HepG2 (cell line): ENCODE measurements around the gene KCNQ1OT1. TPM values are rescaled to one million over a fixed set of nuclear protein-coding genes. Genes with fewer than 3 reads are reported as not detected.

Source experiments
- EHMT2 ChIP-seq: fragments of 200-600 bp; sonication (generic); IDR thresholded peaks from 2 replicates; pipeline ENCODE4 v1.7.0; 2017; ENCODE audit warnings: antibody characterized with exemption, low read depth, low read length, borderline replicate concordance
- HDAC6 ChIP-seq: fragments of 200-600 bp; sonication (generic); IDR thresholded peaks from 2 replicates; pipeline ENCODE4 v1.7.0; 2017; ENCODE audit warnings: mild to moderate bottlenecking, antibody characterized with exemption, low read length, low read depth
- SP4 ChIP-seq: sonication (generic); formaldehyde crosslinking; IDR thresholded peaks from 2 replicates; pipeline ENCODE4 v1.8.1; 2023; ENCODE audit warnings: mild to moderate bottlenecking, missing genetic modification reagents
- ZNF205 ChIP-seq: IDR thresholded peaks from 2 replicates; pipeline ENCODE4 v1.6.1; 2018; ENCODE audit warnings: missing biosample characterization, missing genetic modification reagents
- ZNF567 ChIP-seq: sonication (generic); formaldehyde crosslinking; IDR thresholded peaks from 2 replicates; pipeline ENCODE4 v1.8.1; 2023; ENCODE audit warnings: mild to moderate bottlenecking, missing genetic modification reagents, borderline replicate concordance
- polyA plus RNA-seq, 8 experiments: library from polyadenylated mRNA; depleted of rRNA in 3 of 8; stranded (reverse) in 7 of 8; unstranded in 1 of 8; fragments of >200 nt; fragmentation: Illumina TruSeq in 4 of 8; extraction: Trizol in 4 of 8; gene quantifications; 2 replicates each; pipeline versions ENCODE4 v1.2.1 to v1.2.3, GENCODE V29; 2011 to 2016; ENCODE audit warnings: low read depth in 4 of 8, missing spikeins in 1 of 8, mixed read lengths in 1 of 8; ENCODE audit not compliant: insufficient read depth in 1 of 8
- total RNA-seq, 5 experiments: library from RNA; depleted of rRNA; stranded (reverse); fragments of >200 nt; fragmentation: Illumina TruSeq; extraction: Trizol; gene quantifications; 2 replicates each; pipeline ENCODE4 v1.2.3, GENCODE V29; 2016; ENCODE audit warnings: low read depth in 1 of 5
- TF ChIP-seq, protein P1 (sequence below), 2 experiments: fragments of 450-650 bp in 1 of 2; sonication (generic) in 1 of 2; formaldehyde crosslinking; IDR thresholded peaks; 2 replicates each; pipeline versions ENCODE4 v1.5.0 to v1.8.0; 2020 to 2022; ENCODE audit warnings: mild to moderate bottlenecking in 1 of 2, missing genetic modification reagents in 1 of 2
- TF ChIP-seq, protein P2 (sequence below): sonication (generic); formaldehyde crosslinking; IDR thresholded peaks from 2 replicates; pipeline ENCODE4 v1.5.1; 2020; ENCODE audit warnings: missing genetic modification reagents, mild to moderate bottlenecking, borderline replicate concordance
- TF ChIP-seq, protein P3 (sequence below): sonication (generic); formaldehyde crosslinking; IDR thresholded peaks from 2 replicates; pipeline ENCODE4 v1.4.0; 2020; ENCODE audit warnings: missing genetic modification reagents, borderline replicate concordance
- TF ChIP-seq, protein P4 (sequence below): sonication (generic); formaldehyde crosslinking; IDR thresholded peaks from 2 replicates; pipeline ENCODE4 v1.4.0; 2020; ENCODE audit warnings: missing genetic modification reagents, borderline replicate concordance
- TF ChIP-seq, protein P5 (sequence below): sonication (generic); formaldehyde crosslinking; IDR thresholded peaks from 2 replicates; pipeline ENCODE4 v1.9.0; 2022; ENCODE audit warnings: low read depth, missing genetic modification reagents
- TF ChIP-seq, protein P6 (sequence below): sonication (generic); formaldehyde crosslinking; IDR thresholded peaks from 2 replicates; pipeline ENCODE4 v1.4.0; 2020; ENCODE audit warnings: missing genetic modification reagents

The KCNQ1OT1 gene
- total and polyA plus RNA-seq, 2 of the 13 experiments (the other 11 are each of a cell fraction or from before 2014, with no cell fraction given) = 1.3 to 18.9 TPM

DNA sequence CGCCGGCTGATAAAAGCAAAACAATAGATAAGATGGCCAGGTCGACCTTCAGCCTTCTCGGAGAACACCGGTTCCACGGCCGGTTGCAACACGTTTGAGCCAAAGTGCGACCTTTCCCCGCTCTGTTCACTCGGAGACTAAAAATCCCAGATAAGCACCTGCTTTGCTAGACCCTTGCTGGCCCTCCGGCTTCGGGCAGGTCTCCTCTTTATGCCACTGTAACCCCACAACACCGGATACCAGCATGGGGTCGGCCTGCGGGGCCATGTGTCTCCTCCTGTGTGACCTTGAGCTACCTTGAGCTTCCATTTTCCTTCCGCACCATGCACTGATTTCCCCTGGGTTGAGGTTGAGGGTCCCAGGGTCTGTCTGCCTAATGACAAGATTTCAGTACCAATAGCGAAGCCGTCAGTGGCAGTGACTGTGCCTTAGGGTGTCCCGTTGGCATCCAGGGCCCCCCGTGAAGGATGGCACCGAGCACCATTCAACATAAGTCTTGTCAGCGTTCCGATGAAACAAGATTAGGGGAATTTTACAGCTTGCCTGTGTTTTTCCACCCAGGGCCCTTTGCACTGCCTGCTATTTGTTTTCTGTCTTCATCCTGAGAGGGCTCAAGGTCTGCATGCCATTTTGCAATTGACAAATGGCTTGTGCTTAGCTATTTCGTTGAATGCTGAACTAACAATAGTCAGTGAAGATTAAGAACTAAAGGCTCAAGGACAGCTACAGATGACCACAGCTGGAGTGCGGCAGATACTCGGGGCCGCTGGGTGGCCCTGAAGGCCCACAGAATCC, 136.4 kb downstream of the KCNQ1OT1 start (continued):
- TF ChIP-seq, protein P1, sequence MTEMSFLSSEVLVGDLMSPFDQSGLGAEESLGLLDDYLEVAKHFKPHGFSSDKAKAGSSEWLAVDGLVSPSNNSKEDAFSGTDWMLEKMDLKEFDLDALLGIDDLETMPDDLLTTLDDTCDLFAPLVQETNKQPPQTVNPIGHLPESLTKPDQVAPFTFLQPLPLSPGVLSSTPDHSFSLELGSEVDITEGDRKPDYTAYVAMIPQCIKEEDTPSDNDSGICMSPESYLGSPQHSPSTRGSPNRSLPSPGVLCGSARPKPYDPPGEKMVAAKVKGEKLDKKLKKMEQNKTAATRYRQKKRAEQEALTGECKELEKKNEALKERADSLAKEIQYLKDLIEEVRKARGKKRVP (CRISPR knock-in tag; IDR thresholded peaks at IDR 0.05) = peak in 1 of 2 experiments; percentile 52; a peak in 1 of 4 replicates
- TF ChIP-seq EHMT2 = no peak
- TF ChIP-seq, protein P2, sequence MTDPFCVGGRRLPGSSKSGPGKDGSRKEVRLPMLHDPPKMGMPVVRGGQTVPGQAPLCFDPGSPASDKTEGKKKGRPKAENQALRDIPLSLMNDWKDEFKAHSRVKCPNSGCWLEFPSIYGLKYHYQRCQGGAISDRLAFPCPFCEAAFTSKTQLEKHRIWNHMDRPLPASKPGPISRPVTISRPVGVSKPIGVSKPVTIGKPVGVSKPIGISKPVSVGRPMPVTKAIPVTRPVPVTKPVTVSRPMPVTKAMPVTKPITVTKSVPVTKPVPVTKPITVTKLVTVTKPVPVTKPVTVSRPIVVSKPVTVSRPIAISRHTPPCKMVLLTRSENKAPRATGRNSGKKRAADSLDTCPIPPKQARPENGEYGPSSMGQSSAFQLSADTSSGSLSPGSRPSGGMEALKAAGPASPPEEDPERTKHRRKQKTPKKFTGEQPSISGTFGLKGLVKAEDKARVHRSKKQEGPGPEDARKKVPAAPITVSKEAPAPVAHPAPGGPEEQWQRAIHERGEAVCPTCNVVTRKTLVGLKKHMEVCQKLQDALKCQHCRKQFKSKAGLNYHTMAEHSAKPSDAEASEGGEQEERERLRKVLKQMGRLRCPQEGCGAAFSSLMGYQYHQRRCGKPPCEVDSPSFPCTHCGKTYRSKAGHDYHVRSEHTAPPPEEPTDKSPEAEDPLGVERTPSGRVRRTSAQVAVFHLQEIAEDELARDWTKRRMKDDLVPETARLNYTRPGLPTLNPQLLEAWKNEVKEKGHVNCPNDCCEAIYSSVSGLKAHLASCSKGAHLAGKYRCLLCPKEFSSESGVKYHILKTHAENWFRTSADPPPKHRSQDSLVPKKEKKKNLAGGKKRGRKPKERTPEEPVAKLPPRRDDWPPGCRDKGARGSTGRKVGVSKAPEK (CRISPR knock-in tag) = peak; percentile 62; the same call in 1 of the 2 replicates
- TF ChIP-seq, protein P3, sequence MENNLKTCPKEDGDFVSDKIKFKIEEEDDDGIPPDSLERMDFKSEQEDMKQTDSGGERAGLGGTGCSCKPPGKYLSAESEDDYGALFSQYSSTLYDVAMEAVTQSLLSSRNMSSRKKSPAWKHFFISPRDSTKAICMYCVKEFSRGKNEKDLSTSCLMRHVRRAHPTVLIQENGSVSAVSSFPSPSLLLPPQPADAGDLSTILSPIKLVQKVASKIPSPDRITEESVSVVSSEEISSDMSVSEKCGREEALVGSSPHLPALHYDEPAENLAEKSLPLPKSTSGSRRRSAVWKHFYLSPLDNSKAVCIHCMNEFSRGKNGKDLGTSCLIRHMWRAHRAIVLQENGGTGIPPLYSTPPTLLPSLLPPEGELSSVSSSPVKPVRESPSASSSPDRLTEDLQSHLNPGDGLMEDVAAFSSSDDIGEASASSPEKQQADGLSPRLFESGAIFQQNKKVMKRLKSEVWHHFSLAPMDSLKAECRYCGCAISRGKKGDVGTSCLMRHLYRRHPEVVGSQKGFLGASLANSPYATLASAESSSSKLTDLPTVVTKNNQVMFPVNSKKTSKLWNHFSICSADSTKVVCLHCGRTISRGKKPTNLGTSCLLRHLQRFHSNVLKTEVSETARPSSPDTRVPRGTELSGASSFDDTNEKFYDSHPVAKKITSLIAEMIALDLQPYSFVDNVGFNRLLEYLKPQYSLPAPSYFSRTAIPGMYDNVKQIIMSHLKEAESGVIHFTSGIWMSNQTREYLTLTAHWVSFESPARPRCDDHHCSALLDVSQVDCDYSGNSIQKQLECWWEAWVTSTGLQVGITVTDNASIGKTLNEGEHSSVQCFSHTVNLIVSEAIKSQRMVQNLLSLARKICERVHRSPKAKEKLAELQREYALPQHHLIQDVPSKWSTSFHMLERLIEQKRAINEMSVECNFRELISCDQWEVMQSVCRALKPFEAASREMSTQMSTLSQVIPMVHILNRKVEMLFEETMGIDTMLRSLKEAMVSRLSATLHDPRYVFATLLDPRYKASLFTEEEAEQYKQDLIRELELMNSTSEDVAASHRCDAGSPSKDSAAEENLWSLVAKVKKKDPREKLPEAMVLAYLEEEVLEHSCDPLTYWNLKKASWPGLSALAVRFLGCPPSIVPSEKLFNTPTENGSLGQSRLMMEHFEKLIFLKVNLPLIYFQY (CRISPR knock-in tag) = peak; percentile 85; the same call in 1 of the 2 replicates
- TF ChIP-seq, protein P4, sequence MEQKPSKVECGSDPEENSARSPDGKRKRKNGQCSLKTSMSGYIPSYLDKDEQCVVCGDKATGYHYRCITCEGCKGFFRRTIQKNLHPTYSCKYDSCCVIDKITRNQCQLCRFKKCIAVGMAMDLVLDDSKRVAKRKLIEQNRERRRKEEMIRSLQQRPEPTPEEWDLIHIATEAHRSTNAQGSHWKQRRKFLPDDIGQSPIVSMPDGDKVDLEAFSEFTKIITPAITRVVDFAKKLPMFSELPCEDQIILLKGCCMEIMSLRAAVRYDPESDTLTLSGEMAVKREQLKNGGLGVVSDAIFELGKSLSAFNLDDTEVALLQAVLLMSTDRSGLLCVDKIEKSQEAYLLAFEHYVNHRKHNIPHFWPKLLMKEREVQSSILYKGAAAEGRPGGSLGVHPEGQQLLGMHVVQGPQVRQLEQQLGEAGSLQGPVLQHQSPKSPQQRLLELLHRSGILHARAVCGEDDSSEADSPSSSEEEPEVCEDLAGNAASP (CRISPR knock-in tag) = 0 out of 2 replicates have a peak, but pooled peaks have one; percentile 28
- no peak for TF ChIP-seq HDAC6
- TF ChIP-seq, protein P5, sequence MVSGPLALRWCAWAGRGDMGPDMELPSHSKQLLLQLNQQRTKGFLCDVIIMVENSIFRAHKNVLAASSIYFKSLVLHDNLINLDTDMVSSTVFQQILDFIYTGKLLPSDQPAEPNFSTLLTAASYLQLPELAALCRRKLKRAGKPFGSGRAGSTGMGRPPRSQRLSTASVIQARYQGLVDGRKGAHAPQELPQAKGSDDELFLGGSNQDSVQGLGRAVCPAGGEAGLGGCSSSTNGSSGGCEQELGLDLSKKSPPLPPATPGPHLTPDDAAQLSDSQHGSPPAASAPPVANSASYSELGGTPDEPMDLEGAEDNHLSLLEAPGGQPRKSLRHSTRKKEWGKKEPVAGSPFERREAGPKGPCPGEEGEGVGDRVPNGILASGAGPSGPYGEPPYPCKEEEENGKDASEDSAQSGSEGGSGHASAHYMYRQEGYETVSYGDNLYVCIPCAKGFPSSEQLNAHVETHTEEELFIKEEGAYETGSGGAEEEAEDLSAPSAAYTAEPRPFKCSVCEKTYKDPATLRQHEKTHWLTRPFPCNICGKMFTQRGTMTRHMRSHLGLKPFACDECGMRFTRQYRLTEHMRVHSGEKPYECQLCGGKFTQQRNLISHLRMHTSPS (CRISPR knock-in tag) = peak; percentile 72
- TF ChIP-seq ZNF205 = no peak
- no peak for TF ChIP-seq SP4 (CRISPR knock-in tag)
- TF ChIP-seq, protein P6, sequence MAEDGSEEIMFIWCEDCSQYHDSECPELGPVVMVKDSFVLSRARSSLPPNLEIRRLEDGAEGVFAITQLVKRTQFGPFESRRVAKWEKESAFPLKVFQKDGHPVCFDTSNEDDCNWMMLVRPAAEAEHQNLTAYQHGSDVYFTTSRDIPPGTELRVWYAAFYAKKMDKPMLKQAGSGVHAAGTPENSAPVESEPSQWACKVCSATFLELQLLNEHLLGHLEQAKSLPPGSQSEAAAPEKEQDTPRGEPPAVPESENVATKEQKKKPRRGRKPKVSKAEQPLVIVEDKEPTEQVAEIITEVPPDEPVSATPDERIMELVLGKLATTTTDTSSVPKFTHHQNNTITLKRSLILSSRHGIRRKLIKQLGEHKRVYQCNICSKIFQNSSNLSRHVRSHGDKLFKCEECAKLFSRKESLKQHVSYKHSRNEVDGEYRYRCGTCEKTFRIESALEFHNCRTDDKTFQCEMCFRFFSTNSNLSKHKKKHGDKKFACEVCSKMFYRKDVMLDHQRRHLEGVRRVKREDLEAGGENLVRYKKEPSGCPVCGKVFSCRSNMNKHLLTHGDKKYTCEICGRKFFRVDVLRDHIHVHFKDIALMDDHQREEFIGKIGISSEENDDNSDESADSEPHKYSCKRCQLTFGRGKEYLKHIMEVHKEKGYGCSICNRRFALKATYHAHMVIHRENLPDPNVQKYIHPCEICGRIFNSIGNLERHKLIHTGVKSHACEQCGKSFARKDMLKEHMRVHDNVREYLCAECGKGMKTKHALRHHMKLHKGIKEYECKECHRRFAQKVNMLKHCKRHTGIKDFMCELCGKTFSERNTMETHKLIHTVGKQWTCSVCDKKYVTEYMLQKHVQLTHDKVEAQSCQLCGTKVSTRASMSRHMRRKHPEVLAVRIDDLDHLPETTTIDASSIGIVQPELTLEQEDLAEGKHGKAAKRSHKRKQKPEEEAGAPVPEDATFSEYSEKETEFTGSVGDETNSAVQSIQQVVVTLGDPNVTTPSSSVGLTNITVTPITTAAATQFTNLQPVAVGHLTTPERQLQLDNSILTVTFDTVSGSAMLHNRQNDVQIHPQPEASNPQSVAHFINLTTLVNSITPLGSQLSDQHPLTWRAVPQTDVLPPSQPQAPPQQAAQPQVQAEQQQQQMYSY = peak; percentile 48; the same call in 1 of the 2 replicates
- 0 out of 2 replicates have a peak, but pooled peaks have one; percentile 39 for TF ChIP-seq ZNF567 (CRISPR knock-in tag)
